Measurements from ENCODE around the gene NRBF2. TPM values are rescaled to one million over a fixed set of nuclear protein-coding genes. Genes with fewer than 3 reads are reported as not detected.

Gene NRBF2
- 50.8 and 52.0 TPM in 2 replicates for total RNA-seq

DNA sequence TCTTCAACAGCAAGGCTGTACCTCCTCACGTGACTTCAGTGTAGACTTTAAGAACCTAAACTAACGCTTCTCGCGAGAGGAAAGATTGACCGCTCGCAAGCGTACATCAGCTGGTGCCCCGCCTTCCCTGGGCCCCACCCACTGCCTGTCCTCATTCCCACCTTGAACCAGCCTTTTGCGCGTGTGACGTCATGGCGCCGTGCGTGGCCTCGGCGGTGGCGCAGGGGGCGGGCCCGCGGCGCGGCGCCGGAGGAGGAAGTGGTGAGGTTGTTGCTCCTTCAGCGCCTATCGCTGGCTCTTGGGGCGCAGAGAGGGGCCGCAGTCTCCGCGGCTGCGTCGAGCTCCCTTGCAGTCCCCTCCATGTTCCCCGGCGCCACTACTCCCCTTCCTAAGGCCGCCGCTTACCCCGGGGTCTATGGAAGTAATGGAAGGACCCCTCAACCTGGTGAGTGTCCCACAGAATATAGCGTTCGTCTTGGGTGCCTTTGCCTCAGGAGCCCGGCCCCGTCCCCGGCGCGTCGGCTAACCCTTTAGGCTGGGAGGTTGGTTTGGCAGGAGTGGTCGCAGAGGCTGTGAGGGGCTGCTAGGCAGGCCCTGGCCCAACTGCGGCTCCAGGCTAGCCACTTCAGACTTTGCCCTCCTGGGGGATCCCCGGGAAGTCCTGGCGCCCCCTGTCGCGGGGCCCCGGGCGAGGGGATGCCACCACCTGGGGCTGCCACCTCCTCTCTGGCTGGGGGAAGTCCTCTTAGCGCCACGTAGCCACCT, at the start of gene NRBF2:
NRBF2 (plus strand) TSS at position 273 of the 765 bp plus-strand sequence; CDS start at position 416, 143 bp downstream.

